Chondrocyte (in vitro differentiated cells): ENCODE results near the gene HBG2. TPM values are rescaled to one million over a fixed set of nuclear protein-coding genes. Genes with fewer than 3 reads are reported as not detected.
"Not testable (repeated sequence)": the region's sequence is repeated elsewhere in the genome, so short reads cannot be mapped to it uniquely, and the experiment has no call there.

ENCODE experiments used
- DNase-seq: peaks from one replicate; pipeline ENCODE4 v3.0.0; 2021; ENCODE audit warnings: mixed read lengths, low spot score
- H3K27ac Mint-ChIP-seq: one replicate; pipeline ENCODE4 v1.8.0; 2021; ENCODE audit warnings: mild to moderate bottlenecking, moderate library complexity, mixed read lengths; ENCODE audit not compliant: unreplicated experiment
- H3K27me3 Mint-ChIP-seq: 2 replicates; pipeline ENCODE4 v1.8.0; 2021; ENCODE audit warnings: low read depth, mixed read lengths
- H3K36me3 Mint-ChIP-seq: 2 replicates; pipeline ENCODE4 v1.8.0; 2021; ENCODE audit warnings: low read depth, mixed read lengths
- H3K4me1 Mint-ChIP-seq: 2 replicates; pipeline ENCODE4 v1.8.0; 2021; ENCODE audit warnings: low read depth, mild to moderate bottlenecking, mixed read lengths
- H3K4me3 Mint-ChIP-seq: one replicate; pipeline ENCODE4 v1.8.0; 2021; ENCODE audit warnings: mild to moderate bottlenecking, moderate library complexity, mixed read lengths; ENCODE audit not compliant: unreplicated experiment
- H3K9me3 Mint-ChIP-seq: 2 replicates; pipeline ENCODE4 v1.8.0; 2021; ENCODE audit warnings: low read depth, mixed read lengths
- CTCF ChIP-seq: fragments of 200-600 bp; sonication (generic); IDR thresholded peaks from 2 replicates; pipeline ENCODE4 v1.5.0; 2021; ENCODE audit warnings: antibody characterized with exemption, mild to moderate bottlenecking, moderate library complexity
- total RNA-seq: library from RNA; stranded (reverse); gene quantifications from 3 replicates; pipeline ENCODE4 v1.2.1, GENCODE V29; 2021

Gene HBG2
- total RNA-seq, 1 donor from 2014 or later, result not detected

GRCh38 chr11:5267033-5267563 lies 12.5 kb upstream of the HBG2 start:
- no peaks in the 10 kb centered on the region for H3K4me1 Mint-ChIP-seq
- H3K36me3 Mint-ChIP-seq, result no peaks in the 10 kb centered on the region
- peaks cover 45% of the 10 kb centered on the region for H3K27me3 Mint-ChIP-seq
- no peak for TF ChIP-seq CTCF
- H3K27ac Mint-ChIP-seq, result no peak overlapping the region
- DNase-seq, result no peak
- H3K4me3 Mint-ChIP-seq, result no peak overlapping the region
- peaks cover 2% of the 10 kb centered on the region for H3K9me3 Mint-ChIP-seq

- TF ChIP-seq CTCF, result no peak
- Mint-ChIP-seq H3K4me1 (no peaks in the 10 kb centered on the region), H3K9me3 (peaks cover 2% of the 10 kb centered on the region), H3K4me3 (no peak overlapping the region), H3K36me3 (no peaks in the 10 kb centered on the region), H3K27ac (no peak overlapping the region), H3K27me3 (peaks cover 45% of the 10 kb centered on the region)
- no peak for DNase-seq
Observed at GRCh38 chr11:5266609-5267008, 12.0 kb upstream of the HBG2 start.

GRCh38 chr11:5265832-5266231 lies 11.3 kb upstream of the HBG2 start:
- DNase-seq, result no peak
- Mint-ChIP-seq H3K27me3 (peaks cover 49% of the 10 kb centered on the region), H3K4me3 (no peak overlapping the region), H3K27ac (no peak overlapping the region), H3K9me3 (peaks cover 2% of the 10 kb centered on the region), H3K4me1 (no peaks in the 10 kb centered on the region), H3K36me3 (no peaks in the 10 kb centered on the region)
- no peak for TF ChIP-seq CTCF

GRCh38 chr11:5258543-5259262 lies 4.1 kb upstream of the HBG2 start:
- peaks cover 28% of the 10 kb centered on the region for H3K27me3 Mint-ChIP-seq
- H3K9me3 Mint-ChIP-seq, result peaks cover 17% of the 10 kb centered on the region
- H3K27ac Mint-ChIP-seq, result no peak overlapping the region
- no peak overlapping the region for H3K4me3 Mint-ChIP-seq
- DNase-seq, result no peak
- TF ChIP-seq CTCF, result no peak
- H3K36me3 Mint-ChIP-seq, result no peaks in the 10 kb centered on the region
- no peaks in the 10 kb centered on the region for H3K4me1 Mint-ChIP-seq

- TF ChIP-seq CTCF, result no peak
- peaks cover 27% of the 10 kb centered on the region for H3K27me3 Mint-ChIP-seq
- no peak for DNase-seq
- H3K4me3 Mint-ChIP-seq, result no peak overlapping the region
- H3K27ac Mint-ChIP-seq, result no peak overlapping the region
- H3K36me3 Mint-ChIP-seq, result no peaks in the 10 kb centered on the region
- H3K9me3 Mint-ChIP-seq, result peaks cover 15% of the 10 kb centered on the region
- H3K4me1 Mint-ChIP-seq, result no peaks in the 10 kb centered on the region
Observed at GRCh38 chr11:5257296-5257695, 2.7 kb upstream of the HBG2 start.

GRCh38 chr11:5254023-5254422 lies 558 bp downstream of the HBG2 start:
- H3K27me3 Mint-ChIP-seq, result peaks cover 16% of the 10 kb centered on the region
- H3K4me3 Mint-ChIP-seq, H3K36me3 Mint-ChIP-seq, H3K4me1 Mint-ChIP-seq, H3K27ac Mint-ChIP-seq, H3K9me3 Mint-ChIP-seq, DNase-seq: not testable (repeated sequence)

GRCh38 chr11:5253440-5253839 lies 1.1 kb downstream of the HBG2 start:
- not testable (repeated sequence) for H3K4me3 Mint-ChIP-seq, H3K9me3 Mint-ChIP-seq, H3K36me3 Mint-ChIP-seq, H3K4me1 Mint-ChIP-seq, DNase-seq, H3K27ac Mint-ChIP-seq
- peaks cover 17% of the 10 kb centered on the region for H3K27me3 Mint-ChIP-seq
